Measurements from ENCODE around the gene SOX3. TPM values are rescaled to one million over a fixed set of nuclear protein-coding genes. Genes with fewer than 3 reads are reported as not detected.

SOX3 gene
- total RNA-seq: not detected in 2 replicates

GRCh38 chrX:140504371-140505324 is at the start of gene SOX3:
Gene SOX3, minus strand, starts transcription at chrX:140505069. Its CDS starts 9 bp downstream, at chrX:140505060.

Other genes with a start within 250 kb of the SOX3 start
- 3.9 and 5.3 TPM in 2 replicates for gene LINC00632, start 204.7 kb upstream of the SOX3 start, total RNA-seq